Lung (tissue), 12 donors: ENCODE data around the gene CCDC68. TPM values are rescaled to one million over a fixed set of nuclear protein-coding genes. Genes with fewer than 3 reads are reported as not detected.

ENCODE experiments used
- ATAC-seq: fragments of 200-7000 bp; cut with Tn5 transposase; one replicate; pipeline ENCODE4 v1.9.1; 2020; ENCODE audit warnings: moderate number of reproducible peaks; ENCODE audit not compliant: insufficient read depth, low FRiP score
- DNase-seq, 3 donors: peaks; one replicate each; pipeline ENCODE4 v3.0.0-alpha.2; 2013 to 2017
- H3K27ac ChIP-seq, 2 donors: one replicate each; pipeline ENCODE4 v1.5.1; 2013; ENCODE audit warnings: mild to moderate bottlenecking in 2 of 2, moderate library complexity in 2 of 2, control low read depth in 1 of 2, inconsistent platforms in 1 of 2, low read depth in 1 of 2, low read length in 1 of 2
- H3K27me3 ChIP-seq, 3 donors: one replicate each; pipeline ENCODE4 v1.5.1; 2013; ENCODE audit warnings: low read length in 2 of 3; ENCODE audit not compliant: control insufficient read depth in 3 of 3, insufficient read depth in 3 of 3
- H3K36me3 ChIP-seq, 4 donors: one replicate each; pipeline ENCODE4 v1.5.1; 2013; ENCODE audit warnings: low read length in 4 of 4, mild to moderate bottlenecking in 1 of 4, moderate library complexity in 1 of 4; ENCODE audit not compliant: control insufficient read depth in 4 of 4, insufficient read depth in 4 of 4
- H3K4me1 ChIP-seq, 5 donors: one replicate each; pipeline ENCODE4 v1.5.1; 2013; ENCODE audit warnings: low read length in 5 of 5, mild to moderate bottlenecking in 2 of 5, moderate library complexity in 1 of 5; ENCODE audit not compliant: control insufficient read depth in 5 of 5, insufficient read depth in 5 of 5
- H3K4me3 ChIP-seq: one replicate; pipeline ENCODE4 v1.5.1; 2013; ENCODE audit warnings: mild to moderate bottlenecking, control low read depth, moderate library complexity
- H3K9ac ChIP-seq, 2 donors: one replicate each; pipeline ENCODE4 v1.5.1; 2013; ENCODE audit warnings: low read length in 2 of 2, control low read depth in 1 of 2; ENCODE audit not compliant: insufficient read depth in 1 of 2
- H3K9me3 ChIP-seq, 4 donors: one replicate each; pipeline ENCODE4 v1.5.1; 2013; ENCODE audit warnings: low read length in 3 of 4, mild to moderate bottlenecking in 1 of 4, moderate library complexity in 1 of 4; ENCODE audit not compliant: control insufficient read depth in 4 of 4, insufficient read depth in 3 of 4
- CTCF ChIP-seq: IDR thresholded peaks from 2 replicates; pipeline ENCODE4 v1.5.1; 2012; ENCODE audit warnings: mild to moderate bottlenecking; ENCODE audit errors: control extremely low read depth, extremely low read depth
- WGBS, 2 donors: extraction: QIAGEN DNeasy Blood & Tissue Kit; methylation state at CpG; one replicate each; pipeline ENCODE4 v1.1.7; 2013; 5-methylcytosine and 5-hydroxymethylcytosine counted together
- polyA plus RNA-seq, 2 donors: library from polyadenylated mRNA; stranded (reverse); fragments of 200-250 nt; gene quantifications; one replicate each; pipeline ENCODE4 v1.2.1, GENCODE V29; 2013
- total RNA-seq, 2 donors: library from RNA; depleted of rRNA in 1 of 2; stranded (reverse); fragments of >200 nt in 1 of 2; gene quantifications; one replicate each; pipeline ENCODE4 v1.2.1, GENCODE V29; 2014 to 2021
- donor health status: control.
- donor health status: control.
- donor health status: Bipolar disorder and iron deficiency.
- donor health status: healthy.
- donor health status: DM: yes; HTN: yes; CAD: no.

The CCDC68 gene
- total and polyA plus RNA-seq, 4 donors, result 6.7 to 90.4 (median 10.1) TPM

GRCh38 chr18:54852780-54853675 is 106.2 kb downstream of the CCDC68 start:
- 30 to 53% methylated on average over 6 of the region's 6 CpGs for WGBS, 2 donors
- no peak overlapping the region for H3K9ac ChIP-seq
- H3K4me3 ChIP-seq, result no peak overlapping the region
- no peak for ATAC-seq
- no peak for TF ChIP-seq CTCF
- no peaks in the 10 kb centered on the region for H3K36me3 ChIP-seq
- DNase-seq, result no peak
- H3K4me1 ChIP-seq, result peaks cover 0 to 4% (median 2%) of the 10 kb centered on the region in 5 donors
- H3K27ac ChIP-seq, result no peak overlapping the region
- no peaks in the 10 kb centered on the region for H3K27me3 ChIP-seq
- no peaks in the 10 kb centered on the region for H3K9me3 ChIP-seq

Other genes starting within 250 kb of the CCDC68 start
- gene RAB27B, start 131.0 kb downstream of the CCDC68 start, total RNA-seq, result 10 to 100 TPM in 1 of 2 donors, 1 to 10 TPM in 1; 8.2 to 21.5 TPM
- 1 to 10 TPM; 5.0 to 6.7 TPM for gene RAB27B, start 131.0 kb downstream of the CCDC68 start, polyA plus RNA-seq